Endodermal cell (in vitro differentiated cells): Measurements from ENCODE around the gene NCS1. TPM values are rescaled to one million over a fixed set of nuclear protein-coding genes. Genes with fewer than 3 reads are reported as not detected.

Source experiments
- DNase-seq: peaks from one replicate; pipeline ENCODE4 v3.0.0-alpha.2; 2017
- H3K27ac ChIP-seq: 2 replicates; pipeline ENCODE4 v1.5.1; 2013; ENCODE audit warnings: mild to moderate bottlenecking, low read depth, low read length, moderate library complexity
- H3K27me3 ChIP-seq: 2 replicates; pipeline ENCODE4 v1.6.1; 2013; ENCODE audit warnings: mild to moderate bottlenecking, low read length, moderate library complexity; ENCODE audit not compliant: insufficient read depth, control insufficient read depth, poor library complexity, severe bottlenecking
- H3K36me3 ChIP-seq: 2 replicates; pipeline ENCODE4 v1.7.0; 2013; ENCODE audit warnings: mild to moderate bottlenecking, low read length, moderate library complexity; ENCODE audit not compliant: control insufficient read depth, insufficient read depth
- H3K4me1 ChIP-seq: one replicate; pipeline ENCODE4 v1.7.0; 2013; ENCODE audit warnings: low read length; ENCODE audit not compliant: control insufficient read depth, insufficient read depth
- H3K4me3 ChIP-seq: 2 replicates; pipeline ENCODE4 v1.5.1; 2013; ENCODE audit warnings: mild to moderate bottlenecking, low read length, moderate library complexity
- H3K9ac ChIP-seq: 2 replicates; pipeline ENCODE4 v1.6.1; 2013; ENCODE audit warnings: mild to moderate bottlenecking, low read length, moderate library complexity; ENCODE audit not compliant: poor library complexity, severe bottlenecking; ENCODE audit errors: extremely low read depth
- H3K9me3 ChIP-seq: 2 replicates; pipeline ENCODE4 v1.6.1; 2013; ENCODE audit warnings: mild to moderate bottlenecking, low read length, moderate library complexity; ENCODE audit not compliant: control insufficient read depth
- H3K27ac Mint-ChIP-seq: 2 replicates; pipeline ENCODE4 v1.8.0; 2020; ENCODE audit warnings: mixed read lengths
- H3K27me3 Mint-ChIP-seq: 2 replicates; pipeline ENCODE4 v1.8.0; 2021; ENCODE audit warnings: mild to moderate bottlenecking, mixed read lengths; ENCODE audit not compliant: insufficient read depth
- H3K36me3 Mint-ChIP-seq: 2 replicates; pipeline ENCODE4 v1.8.0; 2020; ENCODE audit warnings: low read depth, mixed read lengths
- H3K4me1 Mint-ChIP-seq: 2 replicates; pipeline ENCODE4 v1.8.0; 2020; ENCODE audit warnings: mixed read lengths
- H3K4me3 Mint-ChIP-seq: 2 replicates; pipeline ENCODE4 v1.8.0; 2020; ENCODE audit warnings: mild to moderate bottlenecking, moderate library complexity, mixed read lengths
- H3K9me3 Mint-ChIP-seq: 2 replicates; pipeline ENCODE4 v1.8.0; 2020; ENCODE audit warnings: mild to moderate bottlenecking, mixed read lengths
- WGBS, 2 experiments: methylation state at CpG; one replicate each; pipeline versions ENCODE4 v1.1.5 to v1.1.7; 2013; ENCODE audit warnings: missing lambda C conversion rate in 2 of 2, mixed read lengths in 1 of 2; ENCODE audit not compliant: insufficient coverage in 1 of 2, insufficient read length in 1 of 2; 5-methylcytosine and 5-hydroxymethylcytosine counted together
- total RNA-seq, 2 donors: library from RNA; stranded (reverse); fragmentation: NEBNext Ultra II Directional in 1 of 2; extraction: Animal tissue kit (Norgen Biotek cat#: 25700) in 1 of 2; gene quantifications; 2 replicates in 1 of 2; 3 replicates in 1 of 2; pipeline ENCODE4 v1.2.1, GENCODE V29; 2021
- TF ChIP-seq, protein P1 (sequence below): fragments of 200-600 bp; sonication (generic); conservative IDR thresholded peaks from 2 replicates; pipeline ENCODE4 v1.5.0; 2021; ENCODE audit warnings: antibody characterized with exemption, mild to moderate bottlenecking

Gene NCS1
- total RNA-seq, 2 donors from 2014 or later, result 40.6 to 47.7 TPM

GRCh38 chr9:130176760-130177159, 4.6 kb downstream of the NCS1 start:
- peaks cover 8% of the 10 kb centered on the region for H3K4me1 Mint-ChIP-seq
- no peak overlapping the region for H3K27ac ChIP-seq
- no peaks in the 10 kb centered on the region for H3K27me3 Mint-ChIP-seq
- H3K27ac Mint-ChIP-seq, result no peak overlapping the region
- no peak overlapping the region for H3K9ac ChIP-seq
- H3K4me3 Mint-ChIP-seq, result no peak overlapping the region
- no peak overlapping the region for H3K4me3 ChIP-seq
- no peaks in the 10 kb centered on the region for H3K9me3 ChIP-seq
- peaks cover 9% of the 10 kb centered on the region for H3K4me1 ChIP-seq
- no peak for DNase-seq
- no peaks in the 10 kb centered on the region for H3K9me3 Mint-ChIP-seq
- TF ChIP-seq, protein P1, sequence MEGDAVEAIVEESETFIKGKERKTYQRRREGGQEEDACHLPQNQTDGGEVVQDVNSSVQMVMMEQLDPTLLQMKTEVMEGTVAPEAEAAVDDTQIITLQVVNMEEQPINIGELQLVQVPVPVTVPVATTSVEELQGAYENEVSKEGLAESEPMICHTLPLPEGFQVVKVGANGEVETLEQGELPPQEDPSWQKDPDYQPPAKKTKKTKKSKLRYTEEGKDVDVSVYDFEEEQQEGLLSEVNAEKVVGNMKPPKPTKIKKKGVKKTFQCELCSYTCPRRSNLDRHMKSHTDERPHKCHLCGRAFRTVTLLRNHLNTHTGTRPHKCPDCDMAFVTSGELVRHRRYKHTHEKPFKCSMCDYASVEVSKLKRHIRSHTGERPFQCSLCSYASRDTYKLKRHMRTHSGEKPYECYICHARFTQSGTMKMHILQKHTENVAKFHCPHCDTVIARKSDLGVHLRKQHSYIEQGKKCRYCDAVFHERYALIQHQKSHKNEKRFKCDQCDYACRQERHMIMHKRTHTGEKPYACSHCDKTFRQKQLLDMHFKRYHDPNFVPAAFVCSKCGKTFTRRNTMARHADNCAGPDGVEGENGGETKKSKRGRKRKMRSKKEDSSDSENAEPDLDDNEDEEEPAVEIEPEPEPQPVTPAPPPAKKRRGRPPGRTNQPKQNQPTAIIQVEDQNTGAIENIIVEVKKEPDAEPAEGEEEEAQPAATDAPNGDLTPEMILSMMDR, result no peak
- H3K36me3 Mint-ChIP-seq, result no peaks in the 10 kb centered on the region
- 89 to 95% methylated on average over 4 to 6 of the region's 6 CpGs for WGBS, 2 experiments
- no peaks in the 10 kb centered on the region for H3K27me3 ChIP-seq
- peaks cover 7% of the 10 kb centered on the region for H3K36me3 ChIP-seq

- H3K4me3 ChIP-seq, result no peak overlapping the region
- no peak overlapping the region for H3K27ac Mint-ChIP-seq
- 89 to 93% methylated on average over 12 to 20 of the region's 20 CpGs for WGBS, 2 experiments
- H3K4me3 Mint-ChIP-seq, result no peak overlapping the region
- no peaks in the 10 kb centered on the region for H3K36me3 Mint-ChIP-seq
- TF ChIP-seq, protein P1, result no peak
- H3K9me3 Mint-ChIP-seq, result no peaks in the 10 kb centered on the region
- H3K9me3 ChIP-seq, result no peaks in the 10 kb centered on the region
- peaks cover 12% of the 10 kb centered on the region for H3K4me1 Mint-ChIP-seq
- H3K27ac ChIP-seq, result no peak overlapping the region
- DNase-seq, result no peak
- H3K4me1 ChIP-seq, result peaks cover 9% of the 10 kb centered on the region
- no peaks in the 10 kb centered on the region for H3K27me3 Mint-ChIP-seq
- H3K9ac ChIP-seq, result no peak overlapping the region
- H3K27me3 ChIP-seq, result no peaks in the 10 kb centered on the region
- H3K36me3 ChIP-seq, result peaks cover 7% of the 10 kb centered on the region
These were observed 5.9 kb downstream of the NCS1 start for GRCh38 chr9:130177898-130178805.

DNA sequence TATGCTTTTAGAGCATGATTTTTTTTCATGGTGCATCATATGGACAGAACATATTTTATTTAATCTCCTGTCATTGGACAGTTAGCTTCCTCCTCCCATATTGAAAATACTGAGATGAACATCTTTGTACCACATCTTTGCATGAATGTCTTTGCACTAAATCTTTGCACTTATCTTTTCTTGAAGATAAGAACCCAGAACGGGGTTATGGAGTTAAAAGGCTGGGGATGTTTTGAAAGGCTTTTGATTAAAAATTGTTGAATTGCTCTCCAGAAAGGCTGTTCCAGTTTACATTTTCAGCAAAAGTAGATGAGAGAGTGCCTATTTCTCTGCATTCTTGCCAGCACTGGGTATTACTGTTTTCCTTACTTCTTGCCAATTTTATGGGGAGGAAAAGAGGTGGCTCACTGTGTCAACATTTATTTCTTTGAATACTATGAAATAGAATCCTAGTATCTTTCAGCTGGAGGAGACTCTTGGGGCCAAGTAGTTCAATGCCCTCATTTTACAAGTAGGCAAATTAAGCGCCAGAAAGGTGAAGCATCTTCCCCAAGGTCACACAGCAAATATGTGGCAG, 7.2 kb downstream of the NCS1 start:
- Histone ChIP-seq H3K4me1 (no peaks in the 10 kb centered on the region), H3K27me3 (no peaks in the 10 kb centered on the region), H3K27ac (no peak overlapping the region), H3K9me3 (no peaks in the 10 kb centered on the region), H3K4me3 (no peak overlapping the region), H3K9ac (no peak overlapping the region), H3K36me3 (peaks cover 7% of the 10 kb centered on the region)
- no peak overlapping the region for H3K4me3 Mint-ChIP-seq
- H3K9me3 Mint-ChIP-seq, result no peaks in the 10 kb centered on the region
- no peak overlapping the region for H3K27ac Mint-ChIP-seq
- no peaks in the 10 kb centered on the region for H3K27me3 Mint-ChIP-seq
- DNase-seq, result no peak
- H3K4me1 Mint-ChIP-seq, result peaks cover 15% of the 10 kb centered on the region
- no peaks in the 10 kb centered on the region for H3K36me3 Mint-ChIP-seq
- 95 to 100% methylated on average over 2 of the region's 2 CpGs for WGBS, 2 experiments
- TF ChIP-seq, protein P1, result no peak
